NB4 (cell line): Measurements from ENCODE around the gene KMT2B.
A peak's percentile ranks its signal among the peaks of the same experiment; 100 is the strongest.
"Not testable (repeated sequence)": the region's sequence is repeated elsewhere in the genome, so short reads cannot be mapped to it uniquely, and the experiment has no call there.

Source experiments
- DNase-seq: peaks from one replicate; pipeline ENCODE4 v3.0.0; 2010; ENCODE audit warnings: low read depth
- H3K4me3 ChIP-seq: one replicate; pipeline ENCODE4 v1.5.1; 2011; ENCODE audit warnings: mild to moderate bottlenecking, low read depth, low read length, moderate library complexity
- CTCF ChIP-seq: IDR thresholded peaks from one replicate; pipeline ENCODE4 v1.5.1; 2012; ENCODE audit warnings: low read depth, low read length
- MAX ChIP-seq: IDR thresholded peaks from 2 replicates; pipeline ENCODE4 v1.6.1; 2011; ENCODE audit warnings: low read depth, low read length
- MYC ChIP-seq: IDR thresholded peaks from 2 replicates; pipeline ENCODE4 v1.6.1; 2011; ENCODE audit warnings: low read depth, low read length
- POLR2A ChIP-seq: IDR thresholded peaks from 2 replicates; pipeline ENCODE4 v1.6.1; 2011; ENCODE audit warnings: mild to moderate bottlenecking; ENCODE audit not compliant: insufficient read length; ENCODE audit errors: extremely low read depth

Gene KMT2B

GRCh38 chr19:35675589-35676140 is 42.1 kb upstream of the KMT2B start:
- no peak overlapping the region for H3K4me3 ChIP-seq
- TF ChIP-seq MAX (no peak), MYC (no peak)
- no peak for DNase-seq

- TF ChIP-seq MYC (no peak), CTCF (no peak), POLR2A (no peak), MAX (no peak)
- DNase-seq = no peak
- H3K4me3 ChIP-seq = no peak overlapping the region
Observed at GRCh38 chr19:35689836-35690235, 28.0 kb upstream of the KMT2B start.

- not testable (repeated sequence) for DNase-seq, H3K4me3 ChIP-seq
Observed at GRCh38 chr19:35691106-35691505, 26.7 kb upstream of the KMT2B start.

- DNase-seq = no peak
- no peak overlapping the region for H3K4me3 ChIP-seq
- TF ChIP-seq POLR2A = no peak
- no peak for TF ChIP-seq CTCF
- TF ChIP-seq MAX = no peak
- no peak for TF ChIP-seq MYC
Observed at GRCh38 chr19:35692010-35692409, 25.8 kb upstream of the KMT2B start.

- TF ChIP-seq MAX (no peak), CTCF (no peak), POLR2A (no peak), MYC (no peak)
- H3K4me3 ChIP-seq = no peak overlapping the region
- DNase-seq = no peak
Observed at GRCh38 chr19:35693422-35693821, 24.4 kb upstream of the KMT2B start.

- TF ChIP-seq POLR2A = no peak
- TF ChIP-seq MAX = no peak
- 0 out of 2 replicates have a peak, but pooled peaks have one; percentile 13 for TF ChIP-seq MYC
- TF ChIP-seq CTCF = peak; percentile 91
- no peak overlapping the region for H3K4me3 ChIP-seq
- DNase-seq = peak; percentile 77
Observed at GRCh38 chr19:35693835-35694599, 23.8 kb upstream of the KMT2B start.

- no peak for TF ChIP-seq MYC
- no peak for TF ChIP-seq CTCF
- no peak overlapping the region for H3K4me3 ChIP-seq
- DNase-seq = no peak
Observed at GRCh38 chr19:35695895-35696422, 21.8 kb upstream of the KMT2B start.
